GM19099 (cell line): ENCODE data around the gene AGPAT4.

ENCODE experiments used
- POLR2A ChIP-seq: IDR thresholded peaks from 3 replicates; pipeline ENCODE4 v1.6.1; 2011; ENCODE audit warnings: low read depth; ENCODE audit not compliant: insufficient read length; ENCODE audit errors: extremely low read depth

Gene AGPAT4

DNA sequence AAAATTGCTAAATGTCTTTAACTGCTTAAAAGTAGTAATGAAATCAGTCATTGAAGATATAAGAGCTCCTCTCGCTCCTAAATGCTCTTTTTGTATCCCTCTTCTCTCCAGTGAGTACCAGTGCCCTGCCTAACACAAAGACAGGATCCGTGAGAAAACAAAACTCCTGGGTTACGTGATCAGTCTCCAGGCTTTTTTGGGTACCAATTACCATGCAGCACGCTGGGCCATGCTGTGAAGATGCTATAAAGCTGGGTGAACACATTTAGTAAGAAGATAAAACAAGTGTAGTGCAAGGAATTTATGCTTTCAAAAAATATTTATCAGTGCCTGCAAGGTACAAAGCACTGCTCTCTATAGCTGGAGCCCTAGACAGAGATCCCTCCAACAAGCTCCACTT, 66.7 kb downstream of the AGPAT4 start:
- TF ChIP-seq POLR2A, result no peak

DNA sequence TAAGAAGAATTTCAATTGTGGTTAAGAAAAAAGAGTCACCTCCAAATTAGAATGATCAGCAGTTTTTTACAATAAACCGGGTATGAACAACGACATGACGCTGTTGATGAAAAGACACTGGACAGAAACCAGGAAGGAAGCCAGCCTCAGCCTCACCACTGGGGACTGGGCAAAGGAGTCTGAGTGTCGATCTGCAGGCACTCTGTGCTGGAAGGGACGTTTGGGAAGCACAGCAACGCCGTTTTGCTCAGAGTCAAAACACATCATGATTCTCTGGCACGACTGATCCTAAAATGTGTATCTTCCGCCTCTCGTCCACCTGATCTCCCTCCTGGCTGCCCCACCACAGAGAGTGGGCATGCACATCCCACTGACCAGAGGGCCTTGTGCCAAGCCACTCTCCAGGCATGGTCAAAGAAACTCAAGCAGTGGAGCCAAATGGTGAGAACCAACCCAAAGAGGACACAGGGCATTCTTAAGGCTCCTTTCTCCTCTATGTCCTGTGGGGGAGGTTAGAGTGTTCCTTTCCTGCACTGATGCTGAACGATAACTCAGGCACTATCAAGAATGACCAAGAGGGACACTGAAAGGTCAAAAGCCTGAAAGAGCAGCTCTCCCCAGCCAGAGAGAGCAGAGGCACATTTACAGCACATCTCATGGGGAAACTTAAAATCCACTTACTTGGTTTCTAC, 68.8 kb downstream of the AGPAT4 start:
- no peak for TF ChIP-seq POLR2A

DNA sequence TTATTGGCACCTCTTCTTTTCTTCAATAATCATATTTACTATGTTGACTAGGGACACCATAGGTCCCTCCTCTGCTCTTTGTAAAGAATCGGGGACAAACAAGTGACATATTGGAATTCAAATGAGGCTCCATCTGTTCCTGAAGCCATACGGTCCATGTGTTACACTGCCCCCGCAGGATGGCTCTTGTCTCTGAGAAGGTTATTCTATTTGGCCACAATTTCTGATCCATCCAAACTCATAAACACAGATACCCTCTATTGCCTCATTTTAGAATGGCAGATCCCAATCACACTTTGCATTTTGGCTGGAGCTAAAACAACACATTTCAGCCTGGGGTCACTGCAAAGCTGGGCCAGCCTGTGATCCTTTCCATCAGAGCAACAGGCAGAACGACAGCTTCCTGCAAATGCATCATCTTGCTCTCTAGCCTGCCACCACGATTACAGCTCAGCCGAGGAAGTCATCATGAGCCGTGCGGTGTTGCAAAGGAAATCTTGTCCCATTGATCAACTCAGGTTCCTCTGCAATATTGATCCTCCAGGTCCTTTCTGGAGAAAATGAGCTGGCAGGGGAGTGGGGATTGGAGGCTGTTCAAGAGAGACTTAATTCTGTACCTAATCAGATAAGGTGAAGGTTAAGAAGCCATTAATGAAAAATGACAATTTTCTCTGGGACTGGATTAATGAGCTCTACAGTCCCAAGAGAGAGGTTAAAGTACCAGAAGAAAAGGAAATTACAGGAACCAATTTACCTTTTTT, 73.1 kb downstream of the AGPAT4 start:
- no peak for TF ChIP-seq POLR2A

DNA sequence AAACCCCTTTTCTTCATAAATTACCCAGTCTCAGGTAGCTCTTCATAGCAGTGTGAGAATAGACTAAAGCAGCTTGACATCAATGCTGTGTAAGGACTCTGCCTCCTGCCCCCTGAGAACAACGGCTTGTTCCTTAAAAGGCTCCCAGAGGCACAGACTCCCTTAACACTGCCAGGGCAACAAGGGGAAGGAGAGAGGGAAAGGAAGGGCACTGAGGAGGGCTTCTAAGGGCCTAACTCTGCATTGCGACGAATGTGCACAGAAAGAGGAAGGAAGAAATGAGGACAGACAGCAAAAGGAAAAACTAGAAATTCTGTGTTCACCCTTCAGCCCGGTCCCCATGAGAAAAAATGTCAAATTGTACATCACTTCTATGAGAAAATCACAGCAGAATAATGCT, 74.0 kb downstream of the AGPAT4 start:
- no peak for TF ChIP-seq POLR2A

DNA sequence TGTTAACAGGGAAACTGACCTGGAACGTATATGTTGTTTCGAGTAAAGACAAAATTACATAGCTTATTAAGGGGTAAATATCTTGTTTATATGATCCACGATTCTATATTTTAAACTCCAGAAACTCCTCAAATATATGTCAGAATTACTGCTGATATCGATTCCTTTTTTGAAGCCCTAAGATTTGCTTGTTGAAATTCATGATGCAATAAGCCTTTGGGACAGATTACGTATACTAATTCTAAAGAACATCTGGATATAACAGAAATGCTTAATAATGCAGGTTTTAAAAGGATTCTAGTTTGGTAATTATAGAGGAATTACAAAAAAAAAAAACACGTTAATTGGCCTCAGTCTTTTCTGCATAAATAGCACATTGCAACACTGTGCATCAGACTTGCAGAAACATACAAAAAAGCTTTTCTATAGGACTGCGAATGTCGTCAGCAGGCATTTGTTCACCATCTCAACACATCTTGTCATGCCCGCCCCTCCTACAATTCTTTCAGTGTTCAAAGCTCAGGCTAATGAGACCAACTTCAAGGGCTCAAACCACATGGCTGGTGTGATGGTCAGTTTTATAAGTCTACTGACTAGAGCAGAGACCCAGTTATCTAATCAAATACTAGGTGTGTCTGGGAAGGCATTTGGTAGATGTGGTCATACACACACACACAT, 74.9 kb downstream of the AGPAT4 start:
- TF ChIP-seq POLR2A, result no peak

DNA sequence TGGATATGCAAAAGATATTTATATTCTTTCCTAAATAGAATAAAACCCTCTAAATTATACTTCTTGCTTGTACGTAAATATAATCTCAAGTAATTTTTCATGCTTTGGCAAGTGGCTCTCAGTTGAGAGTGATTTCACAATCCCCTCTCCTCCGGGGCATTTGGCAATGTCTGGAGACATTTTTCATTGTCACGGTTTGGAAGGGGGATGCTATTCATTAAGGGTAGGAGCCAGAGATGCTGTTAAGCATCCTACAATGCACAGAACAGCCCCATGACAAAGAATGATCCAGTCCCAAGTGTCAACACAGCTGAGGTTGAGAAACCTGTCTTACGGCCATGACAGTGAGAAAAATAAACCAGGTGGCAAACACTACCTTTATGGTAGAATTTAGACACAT, 75.7 kb downstream of the AGPAT4 start:
- no peak for TF ChIP-seq POLR2A

DNA sequence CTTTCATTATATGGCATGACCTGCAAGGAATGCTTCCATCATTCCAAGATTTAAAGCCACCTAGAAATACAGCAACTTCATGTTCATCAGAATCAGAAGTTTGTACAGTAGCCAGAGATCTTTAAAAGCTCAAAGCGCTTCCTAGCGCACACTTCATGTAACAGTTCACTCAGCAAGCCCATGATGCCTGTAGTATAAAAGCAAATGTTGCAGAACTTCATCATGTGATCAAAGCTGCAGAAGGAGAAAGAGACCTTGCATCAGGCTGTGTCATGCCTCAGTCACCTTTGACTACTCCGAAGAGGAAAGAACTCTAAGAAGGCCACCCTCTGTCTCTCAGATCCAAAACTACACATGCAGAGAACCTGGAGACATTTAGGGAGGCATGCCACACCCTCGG, 78.5 kb downstream of the AGPAT4 start:
- TF ChIP-seq POLR2A, result no peak

DNA sequence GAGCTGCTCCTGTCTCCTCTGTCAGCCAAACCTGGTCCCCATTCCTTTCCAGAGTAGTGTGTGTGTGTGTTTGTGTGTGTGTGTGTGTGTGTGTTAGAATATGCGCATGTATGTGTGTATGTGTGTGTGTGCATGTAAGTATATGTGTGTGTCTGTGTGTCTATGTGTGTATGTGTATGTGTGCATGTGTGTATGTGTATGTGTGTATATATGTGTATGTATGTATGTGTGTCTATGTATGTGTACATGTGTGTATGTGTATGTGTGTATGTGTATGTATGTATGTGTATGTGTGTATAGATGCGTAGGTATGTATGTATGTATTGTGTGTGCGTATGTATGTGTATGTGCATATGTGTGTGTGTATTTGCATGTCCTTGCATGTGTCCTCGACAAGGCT, 79.5 kb downstream of the AGPAT4 start:
- no peak for TF ChIP-seq POLR2A

DNA sequence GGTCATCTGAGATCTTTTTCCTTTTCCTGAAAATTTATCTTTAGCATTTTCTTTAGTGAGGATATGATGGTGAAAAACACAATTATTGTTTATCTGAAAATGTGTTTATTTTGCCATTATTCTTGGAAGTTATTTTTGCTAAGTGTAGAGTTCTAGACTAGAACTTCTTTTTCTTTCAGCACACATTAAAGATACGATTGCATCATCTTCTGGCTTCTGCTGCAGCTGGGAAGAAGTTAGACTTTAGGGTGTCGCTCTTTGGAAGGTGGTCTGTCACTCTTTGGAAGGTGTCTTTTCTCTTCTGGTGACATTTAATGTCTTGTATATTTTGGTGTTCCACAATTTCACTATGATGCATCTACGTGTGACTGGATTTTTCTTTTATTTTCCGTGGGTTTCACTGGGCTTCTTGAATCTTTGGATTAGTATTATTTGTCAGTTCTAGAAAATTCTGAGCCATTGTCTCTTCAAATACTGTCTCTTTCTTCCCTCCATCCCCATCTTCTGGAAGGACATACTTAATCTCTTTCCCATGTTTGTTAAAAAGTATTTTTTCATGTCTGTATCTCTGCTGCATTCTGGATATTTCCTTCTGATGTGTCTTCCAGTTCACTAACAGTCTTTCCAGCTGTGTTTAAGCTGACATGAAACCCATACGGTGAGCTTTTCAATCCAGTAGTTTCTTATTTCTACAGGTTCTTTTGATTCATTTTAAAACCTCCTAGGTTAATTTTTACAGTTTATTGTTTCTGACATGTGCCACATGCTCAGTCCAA, 81.0 kb downstream of the AGPAT4 start:
- TF ChIP-seq POLR2A, result no peak

DNA sequence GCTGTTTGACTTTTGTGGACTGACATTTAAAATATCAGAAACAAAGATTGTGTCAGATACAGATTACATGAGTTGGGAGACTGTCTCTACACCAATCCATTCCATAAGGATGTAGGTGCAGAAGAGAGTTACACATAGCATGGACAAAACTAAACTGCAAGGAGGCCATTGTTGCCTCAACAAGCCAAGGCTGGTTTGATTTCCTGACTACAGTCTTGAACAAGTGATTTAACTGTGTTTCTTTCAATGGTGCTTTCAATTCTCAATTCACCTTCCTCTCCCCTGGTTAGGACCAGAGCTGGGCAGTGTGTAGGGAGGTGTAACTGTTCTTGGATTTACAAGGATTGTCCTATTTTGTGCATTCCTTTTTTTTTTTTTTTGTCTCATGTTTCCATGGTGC, 82.2 kb downstream of the AGPAT4 start:
- no peak for TF ChIP-seq POLR2A

DNA sequence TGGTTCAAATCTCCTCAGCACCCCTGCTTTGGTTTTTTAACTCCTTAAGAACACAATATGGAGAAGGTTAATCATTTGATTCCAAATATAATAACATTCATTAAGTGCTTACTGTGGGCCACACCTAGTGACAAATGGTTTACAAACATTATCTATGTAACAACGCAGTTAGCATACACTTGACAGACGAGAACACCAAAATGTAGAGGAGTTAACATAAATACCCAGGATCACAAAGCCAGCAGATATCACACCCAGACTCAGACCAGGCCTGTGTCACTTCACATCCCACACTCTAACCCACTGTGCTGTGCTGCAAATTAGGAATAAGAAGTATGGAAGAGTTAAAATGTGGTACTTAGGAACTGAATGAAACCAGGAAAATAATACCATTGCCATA, 82.9 kb downstream of the AGPAT4 start:
- TF ChIP-seq POLR2A, result no peak

DNA sequence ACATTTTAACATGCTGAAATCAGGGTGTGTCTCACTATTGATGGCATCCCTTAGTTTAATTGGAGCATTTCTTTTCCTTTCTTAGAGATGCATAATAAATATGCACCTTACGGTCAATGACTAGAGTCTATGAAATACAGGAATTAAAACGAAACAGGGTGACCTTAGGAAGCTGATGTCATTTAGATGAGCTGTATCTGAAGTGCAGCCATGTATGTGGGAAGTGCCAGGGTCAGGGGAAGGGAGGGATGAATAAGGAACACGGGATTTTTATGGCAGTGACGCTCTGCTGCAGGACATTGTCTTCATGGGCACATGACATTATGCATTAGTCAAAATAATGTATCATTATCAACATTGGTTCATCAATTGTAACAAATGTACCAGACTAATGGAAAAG, 84.0 kb downstream of the AGPAT4 start:
- no peak for TF ChIP-seq POLR2A

DNA sequence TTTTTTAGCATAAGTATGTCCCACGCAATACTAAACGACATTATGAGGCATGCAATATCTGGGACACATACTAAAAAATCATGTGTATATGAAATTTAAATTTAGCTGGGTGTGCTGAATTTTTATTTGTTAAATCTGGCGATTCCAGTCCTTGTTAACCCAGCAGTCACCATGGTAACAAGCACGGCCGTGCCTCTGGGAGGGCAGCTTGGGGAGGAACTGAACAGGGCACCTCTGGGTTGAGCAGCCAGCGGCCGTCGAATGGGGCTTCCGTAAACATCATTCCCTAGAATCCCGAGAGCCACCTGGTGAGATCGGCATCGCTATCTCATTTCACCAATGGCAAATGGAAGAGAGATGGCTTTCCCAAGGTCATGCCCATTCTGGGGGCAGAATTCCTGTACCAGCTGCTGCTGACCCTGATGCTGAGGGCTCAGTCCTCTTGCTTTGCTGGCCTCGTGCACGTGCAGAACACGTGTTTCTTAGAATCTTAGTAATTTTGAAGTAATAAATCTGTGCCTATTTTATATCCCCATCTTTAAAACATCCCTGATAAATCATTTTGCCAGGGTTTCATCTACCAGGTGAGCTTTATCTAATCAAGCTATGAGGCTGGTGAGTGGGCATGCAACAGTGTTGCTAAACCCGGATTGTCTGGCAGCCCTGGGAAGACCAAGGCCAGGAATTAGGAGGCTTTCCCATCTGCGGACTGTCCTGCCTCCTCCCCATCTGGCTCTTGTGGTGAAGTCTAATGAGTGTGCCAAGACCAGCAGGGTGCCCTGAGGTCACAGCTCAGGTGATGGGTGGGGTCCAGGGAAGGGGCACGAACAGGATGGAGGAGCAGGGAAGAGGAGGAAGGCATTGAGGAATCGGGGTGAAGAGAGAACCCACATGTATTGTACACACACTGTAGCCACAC, 85.1 kb downstream of the AGPAT4 start:
- no peak for TF ChIP-seq POLR2A

DNA sequence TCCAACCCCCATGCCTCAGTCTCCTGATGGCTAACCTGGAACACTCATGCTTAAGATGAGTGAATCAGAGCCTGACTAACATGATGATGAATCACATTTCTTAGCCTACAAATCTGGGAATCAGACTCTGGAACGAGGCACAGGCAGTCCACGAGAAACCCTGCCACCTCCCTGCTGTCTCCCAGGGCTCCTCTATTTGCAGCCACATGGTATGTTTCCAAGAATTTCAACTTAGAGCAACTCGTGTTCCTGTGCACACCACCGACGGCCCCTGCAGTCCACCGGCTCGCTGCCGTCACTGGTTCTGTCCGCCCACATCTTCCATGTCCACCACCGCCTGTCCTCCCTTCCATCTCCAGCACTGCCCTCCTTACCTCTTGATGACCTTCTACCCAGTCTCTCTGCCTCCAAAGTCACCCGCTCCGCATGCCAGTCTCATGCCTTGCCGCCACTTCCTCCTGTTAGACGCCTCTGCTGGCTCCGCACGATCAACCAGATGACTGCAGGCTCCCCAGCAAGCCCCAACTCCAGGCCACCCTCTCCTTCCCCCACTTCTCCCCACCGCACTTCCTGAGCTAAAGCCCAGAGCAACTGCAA, 87.6 kb downstream of the AGPAT4 start:
- TF ChIP-seq POLR2A, result no peak
